Mesenchymal stem cell (in vitro differentiated cells and primary cell): ENCODE measurements around the gene PRDX6. TPM values are rescaled to one million over a fixed set of nuclear protein-coding genes. Genes with fewer than 3 reads are reported as not detected.

Experiments
- DNase-seq: peaks from one replicate; pipeline ENCODE4 v3.0.0-alpha.2; 2013
- H2AFZ ChIP-seq: one replicate; pipeline ENCODE4 v1.6.1; 2013; ENCODE audit warnings: low read depth, mild to moderate bottlenecking, control low read depth, inconsistent platforms, low read length, moderate library complexity
- H2AK5ac ChIP-seq: 2 replicates; pipeline ENCODE4 v1.6.1; 2013; ENCODE audit warnings: low read length, moderate library complexity, mild to moderate bottlenecking, inconsistent platforms; ENCODE audit not compliant: severe bottlenecking
- H2BK120ac ChIP-seq: one replicate; pipeline ENCODE4 v1.6.1; 2013; ENCODE audit warnings: low read depth, mild to moderate bottlenecking, inconsistent platforms, low read length, moderate library complexity
- H2BK12ac ChIP-seq, 2 experiments: one replicate each; pipeline ENCODE4 v1.6.1; 2013; ENCODE audit warnings: inconsistent platforms in 2 of 2, low read length in 2 of 2, mild to moderate bottlenecking in 2 of 2, moderate library complexity in 2 of 2, control low read depth in 1 of 2
- H2BK15ac ChIP-seq: one replicate; pipeline ENCODE4 v1.6.1; 2013; ENCODE audit warnings: mild to moderate bottlenecking, low read depth, inconsistent platforms; ENCODE audit not compliant: poor library complexity, severe bottlenecking
- H2BK5ac ChIP-seq: 2 replicates; pipeline ENCODE4 v1.6.1; 2013; ENCODE audit warnings: low read depth, mild to moderate bottlenecking, low read length, control low read depth, inconsistent platforms; ENCODE audit not compliant: poor library complexity, severe bottlenecking
- H3K14ac ChIP-seq, 2 experiments: one replicate each; pipeline ENCODE4 v1.6.1; 2013; ENCODE audit warnings: inconsistent platforms in 2 of 2, low read length in 2 of 2, control low read depth in 1 of 2, mild to moderate bottlenecking in 1 of 2, moderate library complexity in 1 of 2
- H3K18ac ChIP-seq, 2 experiments: one replicate each; pipeline ENCODE4 v1.6.1; 2013; ENCODE audit warnings: inconsistent platforms in 2 of 2, low read length in 2 of 2, control low read depth in 1 of 2, low read depth in 1 of 2, mild to moderate bottlenecking in 1 of 2
- H3K23ac ChIP-seq, 2 experiments: one replicate each; pipeline ENCODE4 v1.6.1; 2013; ENCODE audit warnings: inconsistent platforms in 2 of 2, low read length in 2 of 2, mild to moderate bottlenecking in 2 of 2, moderate library complexity in 2 of 2, control low read depth in 1 of 2
- H3K27ac ChIP-seq: 2 replicates; pipeline ENCODE4 v1.5.1; 2013; ENCODE audit warnings: mild to moderate bottlenecking, moderate library complexity, low read length, control low read depth, inconsistent platforms; ENCODE audit not compliant: poor library complexity, severe bottlenecking
- H3K27me3 ChIP-seq, 2 experiments: 2 replicates each; pipeline versions ENCODE4 v1.6.1 to v1.7.0; 2013; ENCODE audit warnings: low read length in 2 of 2, mild to moderate bottlenecking in 2 of 2, moderate library complexity in 2 of 2, control low read depth in 1 of 2, inconsistent platforms in 1 of 2; ENCODE audit not compliant: control insufficient read depth in 1 of 2, insufficient read depth in 1 of 2
- H3K36me3 ChIP-seq, 2 experiments: 2 replicates each; pipeline versions ENCODE4 v1.6.1 to v1.7.0; 2013; ENCODE audit warnings: low read length in 2 of 2, control low read depth in 1 of 2, inconsistent platforms in 1 of 2, low read depth in 1 of 2, mild to moderate bottlenecking in 1 of 2; ENCODE audit not compliant: insufficient read depth in 2 of 2, control insufficient read depth in 1 of 2
- H3K4ac ChIP-seq, 2 experiments: one replicate each; pipeline ENCODE4 v1.6.1; 2013; ENCODE audit warnings: inconsistent platforms in 2 of 2, low read length in 2 of 2, mild to moderate bottlenecking in 2 of 2, moderate library complexity in 2 of 2, control low read depth in 1 of 2, low read depth in 1 of 2
- H3K4me1 ChIP-seq: 2 replicates; pipeline ENCODE4 v1.6.1; 2013; ENCODE audit warnings: low read depth, low read length, control low read depth; ENCODE audit not compliant: control insufficient read depth, insufficient read depth
- H3K4me2 ChIP-seq: 2 replicates; pipeline ENCODE4 v1.6.1; 2013; ENCODE audit warnings: low read length, mild to moderate bottlenecking, inconsistent platforms; ENCODE audit not compliant: poor library complexity, severe bottlenecking
- H3K4me3 ChIP-seq, 2 experiments: 2 replicates each; pipeline versions ENCODE4 v1.5.1 to v1.7.0; 2013; ENCODE audit warnings: low read length in 2 of 2, mild to moderate bottlenecking in 2 of 2, control low read depth in 1 of 2, low read depth in 1 of 2; ENCODE audit not compliant: insufficient read depth in 1 of 2
- H3K79me1 ChIP-seq: replicated peaks from 2 replicates; pipeline ENCODE4 v1.6.1; 2013; ENCODE audit warnings: mild to moderate bottlenecking, control low read depth, low read length, inconsistent platforms; ENCODE audit not compliant: poor library complexity, severe bottlenecking
- H3K9ac ChIP-seq: 2 replicates; pipeline ENCODE4 v1.7.0; 2013; ENCODE audit warnings: mild to moderate bottlenecking, low read length, moderate library complexity
- H3K9me3 ChIP-seq: 2 replicates; pipeline ENCODE4 v1.7.0; 2013; ENCODE audit warnings: mild to moderate bottlenecking, low read length; ENCODE audit not compliant: control insufficient read depth
- H4K8ac ChIP-seq: one replicate; pipeline ENCODE4 v1.6.1; 2013; ENCODE audit warnings: inconsistent platforms, mild to moderate bottlenecking, low read length, moderate library complexity
- H4K91ac ChIP-seq: one replicate; pipeline ENCODE4 v1.6.1; 2013; ENCODE audit warnings: mild to moderate bottlenecking, low read length, inconsistent platforms
- WGBS: methylation state at CpG from one replicate; pipeline ENCODE4 v1.1.7; 2013; ENCODE audit warnings: mixed read lengths; 5-methylcytosine and 5-hydroxymethylcytosine counted together
- polyA plus RNA-seq, 2 experiments: library from polyadenylated mRNA; stranded (reverse); fragments of 200-250 nt; gene quantifications; one replicate each; pipeline ENCODE4 v1.2.3, GENCODE V29; 2013

Gene PRDX6
- 474 TPM for polyA plus RNA-seq (2013, experiment 1 of 2)
- polyA plus RNA-seq (2013, experiment 2 of 2), result 494 TPM

GRCh38 chr1:173477286-173478093 is at the start of gene PRDX6:
TSS of gene PRDX6 (plus strand) at chr1:173477335. CDS start at chr1:173477398, 63 bp downstream.
- Histone ChIP-seq H4K8ac (peak within 1 kb of the TSS; percentile 90), H3K18ac (peak within 1 kb of the TSS; percentile 98 to 100), H3K79me1 (peaks cover 10% of the 10 kb centered on the region), H3K4ac (peak within 1 kb of the TSS; percentile 95 to 98), H3K27me3 (no peaks in the 10 kb centered on the region), H3K9me3 (no peaks in the 10 kb centered on the region), H3K23ac (peak within 1 kb of the TSS; percentile 49 to 93), H3K4me2 (peak within 1 kb of the TSS; percentile 86), H4K91ac (peak within 1 kb of the TSS; percentile 95), H3K14ac (peak within 1 kb of the TSS; percentile 90 to 99), H2BK12ac (peak within 1 kb of the TSS; percentile 25 to 96), H3K27ac (peak within 1 kb of the TSS; percentile 93), H3K9ac (peak within 1 kb of the TSS; percentile 98), H2BK120ac (peak within 1 kb of the TSS; percentile 87), H2AK5ac (peak within 1 kb of the TSS; percentile 18), H2BK15ac (peak within 1 kb of the TSS; percentile 90), H3K36me3 (peaks cover 0 to 25% of the 10 kb centered on the region in 2 experiments), H2BK5ac (peak within 1 kb of the TSS; percentile 75), H3K4me3 (peak within 1 kb of the TSS; percentile 88 to 99), H3K4me1 (peaks cover 3% of the 10 kb centered on the region), H2AFZ (peak within 1 kb of the TSS; percentile 96)
- under 1% methylated on average over 69 of the region's 69 CpGs for WGBS
- peak; percentile 87 for DNase-seq

- Histone ChIP-seq H4K8ac (peak overlapping the region; percentile 69), H3K27me3 (no peaks in the 10 kb centered on the region), H2BK120ac (peak overlapping the region; percentile 71), H3K23ac (no peak overlapping the region), H3K4me2 (peak overlapping the region; percentile 44), H3K14ac (peak overlapping the region in 1 of 2 experiments; percentile 74), H3K4me1 (peaks cover 4% of the 10 kb centered on the region), H3K4ac (peak overlapping the region in 1 of 2 experiments; percentile 64), H4K91ac (peak overlapping the region; percentile 90), H3K27ac (peak overlapping the region; percentile 58), H3K36me3 (no peaks in the 10 kb centered on the region), H2AFZ (no peak overlapping the region), H3K9ac (peak overlapping the region; percentile 85), H2BK12ac (peak overlapping the region; percentile 77 to 98), H3K79me1 (peaks cover 6% of the 10 kb centered on the region), H3K18ac (peak overlapping the region; percentile 90 to 96), H2BK5ac (no peak overlapping the region), H2BK15ac (peak overlapping the region; percentile 91), H3K9me3 (no peaks in the 10 kb centered on the region), H2AK5ac (peak overlapping the region; percentile 95), H3K4me3 (peak overlapping the region in 1 of 2 experiments; percentile 73)
- 27% methylated on average over 14 of the region's 15 CpGs for WGBS
- peak; percentile 94 for DNase-seq
These were observed 47.4 kb upstream of the PRDX6 start for GRCh38 chr1:173429471-173430402.

GRCh38 chr1:173430677-173431303 is 46.3 kb upstream of the PRDX6 start:
- no peak overlapping the region for H3K4ac ChIP-seq
- no peak overlapping the region for H2BK120ac ChIP-seq
- no peaks in the 10 kb centered on the region for H3K9me3 ChIP-seq
- H3K27ac ChIP-seq, result no peak overlapping the region
- no peak overlapping the region for H3K4me3 ChIP-seq
- no peaks in the 10 kb centered on the region for H3K27me3 ChIP-seq
- H3K36me3 ChIP-seq, result no peaks in the 10 kb centered on the region
- H3K9ac ChIP-seq, result peak overlapping the region; percentile 85
- no peak overlapping the region for H2AK5ac ChIP-seq
- H3K14ac ChIP-seq, result no peak overlapping the region
- H3K4me1 ChIP-seq, result peaks cover 4% of the 10 kb centered on the region
- no peak overlapping the region for H3K18ac ChIP-seq
- no peak overlapping the region for H2BK5ac ChIP-seq
- H4K91ac ChIP-seq, result no peak overlapping the region
- WGBS, result 0% methylated on average over 1 of the region's 2 CpGs
- H2BK15ac ChIP-seq, result no peak overlapping the region
- H2BK12ac ChIP-seq, result no peak overlapping the region
- no peak overlapping the region for H3K23ac ChIP-seq
- no peak overlapping the region for H2AFZ ChIP-seq
- no peak overlapping the region for H3K4me2 ChIP-seq
- no peak overlapping the region for H4K8ac ChIP-seq
- peaks cover 6% of the 10 kb centered on the region for H3K79me1 ChIP-seq
- no peak for DNase-seq
